ENCODE measurements around the gene RHBDL2. TPM values are rescaled to one million over a fixed set of nuclear protein-coding genes. Genes with fewer than 3 reads are reported as not detected.

RHBDL2 gene
- total and polyA plus RNA-seq, 2 of the 13 experiments (the other 11 are each of a cell fraction or from before 2014, with no cell fraction given): 3.3 to 5.4 TPM

- TF ChIP-seq, protein P1, sequence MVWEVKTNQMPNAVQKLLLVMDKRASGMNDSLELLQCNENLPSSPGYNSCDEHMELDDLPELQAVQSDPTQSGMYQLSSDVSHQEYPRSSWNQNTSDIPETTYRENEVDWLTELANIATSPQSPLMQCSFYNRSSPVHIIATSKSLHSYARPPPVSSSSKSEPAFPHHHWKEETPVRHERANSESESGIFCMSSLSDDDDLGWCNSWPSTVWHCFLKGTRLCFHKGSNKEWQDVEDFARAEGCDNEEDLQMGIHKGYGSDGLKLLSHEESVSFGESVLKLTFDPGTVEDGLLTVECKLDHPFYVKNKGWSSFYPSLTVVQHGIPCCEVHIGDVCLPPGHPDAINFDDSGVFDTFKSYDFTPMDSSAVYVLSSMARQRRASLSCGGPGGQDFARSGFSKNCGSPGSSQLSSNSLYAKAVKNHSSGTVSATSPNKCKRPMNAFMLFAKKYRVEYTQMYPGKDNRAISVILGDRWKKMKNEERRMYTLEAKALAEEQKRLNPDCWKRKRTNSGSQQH (CRISPR knock-in tag; IDR thresholded peaks at IDR 0.05; ENCODE audit: low read depth): no peak
- peak; percentile 89 for TF ChIP-seq CEBPB (IDR thresholded peaks at IDR 0.05; ENCODE audit: borderline replicate concordance, low read depth, low read length)
Observed at GRCh38 chr1:38962560-38962959, 20.9 kb upstream of the RHBDL2 start (continued).

- no TSS peak for BruUV-seq (replicated peaks)
- intact Hi-C loops (cut with micrococcal nuclease; ENCODE audit: unreplicated experiment) (no loop called here), in situ Hi-C loops (cut with HindIII; ENCODE audit: extremely low pct_ligation_motif_present, low pct_unique_long_range_greater_than_20kb) (no loop called here)
- Histone ChIP-seq H3K79me2 (ENCODE audit: insufficient read depth, low read length) (no peaks in the 10 kb centered on the region), H3K27me3 (ENCODE audit: control insufficient read depth in 1 of 2, insufficient read depth in 2 of 2, low read length in 2 of 2) (no peaks in the 10 kb centered on the region), H3K9me3 (ENCODE audit: low read length) (no peaks in the 10 kb centered on the region), H3K36me3 (replicated peaks in 1 of 2; ENCODE audit: control insufficient read depth in 1 of 2, insufficient read depth in 2 of 2, low read length in 2 of 2) (no peaks in the 10 kb centered on the region), H3K27ac (ENCODE audit: extremely low read length, insufficient read depth, low read length) (peak overlapping the region; percentile 48), H3K4me2 (ENCODE audit: low read depth, low read length) (peak overlapping the region; percentile 44), H3K4me1 (ENCODE audit: insufficient read depth, low read length) (peaks cover 53% of the 10 kb centered on the region), H4K20me1 (ENCODE audit: insufficient read depth, low read length) (no peaks in the 10 kb centered on the region), H3K4me3 (replicated peaks in 1 of 3; ENCODE audit: insufficient read depth in 1 of 3, low read depth in 2 of 3, low read length in 3 of 3) (no peak overlapping the region; a peak in 1 of 6 replicates), H2AFZ (ENCODE audit: low read length) (peak overlapping the region; percentile 8), H3K9ac (ENCODE audit: insufficient read depth, low read depth, low read length) (no peak overlapping the region)
- CTCF ChIA-PET (ENCODE audit: low intra/inter-chr PET ratio, low total read pairs): no interaction called here
- 88% methylated on average over 3 of the region's 3 CpGs for WGBS (ENCODE audit: low lambda C conversion rate)
- FAIRE-seq: no peak
- DNase-seq (ENCODE audit: low spot score): no peak
- TF ChIP-seq ZMYM4 (CRISPR knock-in tag; IDR thresholded peaks at IDR 0.05) (0 out of 2 replicates have a peak, but pooled peaks have one; percentile 22), NCOA1 (CRISPR knock-in tag; IDR thresholded peaks at IDR 0.05) (0 out of 2 replicates have a peak, but pooled peaks have one; percentile 69), SPEN (CRISPR knock-in tag; IDR thresholded peaks at IDR 0.05; ENCODE audit: low read depth) (0 out of 2 replicates have a peak, but pooled peaks have one; percentile 37), FUBP1 (CRISPR knock-in tag; IDR thresholded peaks at IDR 0.05; ENCODE audit: borderline replicate concordance) (no peak)
- POLR2A ChIA-PET: no interaction called here
- peak; percentile 32 for ATAC-seq
Observed at GRCh38 chr1:38962113-38962512, 20.5 kb upstream of the RHBDL2 start.
